GM12891 (cell line): ENCODE measurements around the gene OR4D11. TPM values are rescaled to one million over a fixed set of nuclear protein-coding genes. Genes with fewer than 3 reads are reported as not detected.

Source experiments
- DNase-seq: peaks from one replicate; pipeline ENCODE4 v3.0.0; 2011; ENCODE audit warnings: low spot score; ENCODE audit not compliant: insufficient read length
- FAIRE-seq: peaks from 2 replicates; lab custom pipeline; 2011; peaks lifted over from hg19 to GRCh38; lab: Jason Lieb, UNC
- PAX5 ChIP-seq: IDR thresholded peaks from 2 replicates; pipeline ENCODE4 v1.6.1; 2011; ENCODE audit warnings: low read length, moderate library complexity, mild to moderate bottlenecking; ENCODE audit not compliant: insufficient read depth, severe bottlenecking
- POLR2A ChIP-seq: IDR thresholded peaks from 2 replicates; pipeline ENCODE4 v1.6.1; 2011; ENCODE audit warnings: low read depth, low read length, control low read depth
- POLR2AphosphoS5 ChIP-seq: IDR thresholded peaks from 2 replicates; pipeline ENCODE4 v1.6.1; 2011; ENCODE audit warnings: low read depth, low read length, control low read depth
- POU2F2 ChIP-seq: IDR thresholded peaks from 2 replicates; pipeline ENCODE4 v1.6.1; 2011; ENCODE audit warnings: low read depth, mild to moderate bottlenecking, control low read depth, low read length, moderate library complexity
- SPI1 ChIP-seq: IDR thresholded peaks from 2 replicates; pipeline ENCODE4 v1.6.1; 2011; ENCODE audit warnings: low read depth, low read length, control low read depth
- TAF1 ChIP-seq: IDR thresholded peaks from 2 replicates; pipeline ENCODE4 v1.6.1; 2011; ENCODE audit warnings: low read depth, low read length, control low read depth
- polyA plus RNA-seq: library from polyadenylated mRNA; unstranded; fragments of >200 nt; gene quantifications from one replicate; pipeline ENCODE4 v1.2.1, GENCODE V29; 2012; ENCODE audit warnings: low read depth, missing spikeins, inconsistent platforms; ENCODE audit not compliant: missing spikeins

OR4D11 gene
- polyA plus RNA-seq: not detected

DNA sequence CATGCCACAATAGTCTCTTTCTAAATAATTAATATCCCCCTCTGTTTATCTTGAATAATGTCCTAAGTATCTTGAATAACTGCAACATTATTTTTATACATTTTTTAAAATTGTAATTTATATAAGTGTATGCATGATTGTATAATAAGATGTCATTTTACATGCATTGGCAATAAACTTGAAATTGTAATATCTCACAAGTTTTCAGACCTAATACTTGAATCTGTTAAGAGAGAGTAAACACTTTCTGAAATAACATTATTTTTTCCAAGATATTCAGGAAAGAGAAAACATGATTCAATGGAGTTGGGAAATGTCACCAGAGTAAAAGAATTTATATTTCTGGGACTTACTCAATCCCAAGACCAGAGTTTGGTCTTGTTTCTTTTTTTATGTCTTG, at the start of gene OR4D11:
TSS of gene OR4D11 (plus strand) at position 301 of the 400 bp plus-strand sequence. CDS start at position 301, 0 bp downstream.
- TF ChIP-seq PAX5 (no peak), POU2F2 (no peak), SPI1 (no peak), POLR2AphosphoS5 (no peak), TAF1 (no peak), POLR2A (no peak)
- FAIRE-seq (no peak), DNase-seq (no peak)

DNA sequence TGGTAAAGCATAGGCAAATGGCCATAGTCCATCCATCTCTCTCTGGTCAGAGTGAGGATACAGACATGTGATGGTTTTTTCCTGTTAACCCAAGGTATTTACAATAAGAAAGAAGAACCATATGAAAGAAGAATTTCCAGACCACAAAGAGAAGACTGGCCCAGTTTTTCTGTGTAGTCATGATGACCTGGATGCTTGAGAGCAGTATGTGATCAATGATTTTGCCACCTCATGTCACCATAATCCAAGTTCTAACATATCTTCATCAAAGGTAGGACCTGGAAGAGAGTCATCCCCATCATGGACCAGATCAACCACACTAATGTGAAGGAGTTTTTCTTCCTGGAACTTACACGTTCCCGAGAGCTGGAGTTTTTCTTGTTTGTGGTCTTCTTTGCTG, 46.7 kb upstream of the OR4D11 start, which contains the start of gene OR4D6:
TSS of gene OR4D6 (plus strand) at position 301 of the 400 bp plus-strand sequence. CDS start at position 301, 0 bp downstream.
- FAIRE-seq: no peak
- DNase-seq: no peak
- no peak for TF ChIP-seq POLR2AphosphoS5

DNA sequence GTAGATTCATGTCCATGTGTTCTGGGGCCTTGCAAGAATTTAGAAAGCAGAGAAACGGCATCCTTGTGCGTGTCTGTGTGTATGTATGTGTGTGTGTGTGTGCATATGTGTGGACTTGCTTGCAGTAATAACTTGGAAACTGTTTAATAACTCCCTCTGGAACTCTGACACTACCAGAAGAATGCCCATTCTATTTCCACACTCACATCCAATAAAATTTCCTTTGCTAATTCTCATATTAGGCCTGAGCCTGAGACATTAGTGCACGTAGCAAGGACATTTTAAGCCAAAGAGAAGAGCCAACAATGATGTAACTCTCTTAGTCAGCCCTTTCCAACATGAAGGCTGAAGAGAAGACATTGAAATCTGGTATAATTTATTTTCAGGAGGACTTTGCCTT, 43.5 kb upstream of the OR4D11 start:
- TF ChIP-seq TAF1 (no peak), POU2F2 (no peak)
- DNase-seq (no peak), FAIRE-seq (no peak)

DNA sequence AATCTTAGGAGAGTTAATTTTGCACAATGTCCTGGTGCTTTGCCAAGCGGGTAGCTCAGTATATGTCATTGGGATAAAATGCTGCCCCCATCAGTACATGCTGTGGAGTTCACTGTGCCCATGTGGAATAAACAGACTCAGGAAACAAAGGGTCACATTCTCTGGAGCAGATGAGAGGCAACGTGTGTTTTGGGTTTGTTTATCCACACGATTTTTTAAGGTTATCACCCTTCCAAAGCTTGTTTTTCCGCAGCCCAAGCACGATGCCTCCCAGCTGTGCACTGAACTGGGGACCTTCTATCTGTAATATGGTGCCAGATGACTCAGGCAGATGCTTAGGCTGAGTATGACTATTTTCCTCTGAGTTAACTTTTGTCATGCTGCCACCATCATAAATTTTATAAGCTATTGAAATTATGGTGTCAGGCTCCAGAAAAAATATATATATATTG, 40.2 kb upstream of the OR4D11 start:
- DNase-seq: no peak

DNA sequence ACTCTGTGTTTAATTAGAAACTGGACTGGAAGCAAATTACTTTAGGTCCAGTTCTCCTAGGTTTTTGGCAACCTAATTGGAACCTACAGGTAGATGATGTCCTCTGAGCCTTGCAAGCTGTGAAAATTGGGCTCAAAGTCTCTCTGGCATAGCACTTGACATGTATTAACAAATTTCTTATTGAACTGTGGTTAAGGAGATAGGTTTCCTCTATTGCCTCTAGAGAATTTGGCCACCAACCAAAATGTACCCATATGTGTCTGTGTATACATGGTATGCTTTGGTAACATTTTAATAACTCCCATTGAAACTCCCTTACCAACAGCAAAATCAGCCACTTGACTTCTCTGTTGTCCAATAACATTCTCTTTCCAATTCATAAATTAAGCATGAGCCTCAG, 30.4 kb upstream of the OR4D11 start, which contains the start of gene OR4D10:
TSS of gene OR4D10 (plus strand) at position 301 of the 400 bp plus-strand sequence. CDS start 4,115 bp downstream, outside the sequence.
- FAIRE-seq (no peak), DNase-seq (no peak)
- TF ChIP-seq TAF1: no peak
- no peak for TF ChIP-seq POLR2AphosphoS5
- TF ChIP-seq POU2F2: no peak
- no peak for TF ChIP-seq POLR2A
- TF ChIP-seq SPI1: no peak
- no peak for TF ChIP-seq PAX5

More for the DNA sequence above, 40.2 kb upstream of the OR4D11 start:
- FAIRE-seq: no peak
- no peak for TF ChIP-seq POU2F2
- no peak for TF ChIP-seq TAF1
- no peak for TF ChIP-seq SPI1
- TF ChIP-seq PAX5: no peak
- TF ChIP-seq POLR2AphosphoS5: no peak
- TF ChIP-seq POLR2A: no peak

DNA sequence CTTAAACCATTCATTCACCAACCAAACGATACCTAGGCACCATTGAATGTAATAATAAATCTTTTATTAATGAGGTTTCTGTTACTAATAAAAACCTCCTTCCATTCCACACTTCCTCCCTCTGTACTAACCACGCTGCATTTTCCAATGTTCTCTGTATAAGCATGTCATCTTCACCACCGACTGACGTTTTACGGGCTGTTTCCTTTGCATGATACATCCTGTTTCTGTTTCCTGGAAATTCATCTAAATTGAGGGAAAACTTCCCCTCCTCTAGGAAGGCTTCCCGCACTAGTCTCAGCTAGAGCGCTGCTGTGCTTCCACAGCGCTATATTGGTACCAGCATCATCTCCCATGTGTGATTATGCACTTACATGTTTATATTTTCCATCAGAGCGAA, 28.2 kb upstream of the OR4D11 start:
- TF ChIP-seq POU2F2 (no peak), SPI1 (no peak), PAX5 (no peak), POLR2A (no peak), TAF1 (no peak), POLR2AphosphoS5 (no peak)
- FAIRE-seq (no peak), DNase-seq (no peak)

DNA sequence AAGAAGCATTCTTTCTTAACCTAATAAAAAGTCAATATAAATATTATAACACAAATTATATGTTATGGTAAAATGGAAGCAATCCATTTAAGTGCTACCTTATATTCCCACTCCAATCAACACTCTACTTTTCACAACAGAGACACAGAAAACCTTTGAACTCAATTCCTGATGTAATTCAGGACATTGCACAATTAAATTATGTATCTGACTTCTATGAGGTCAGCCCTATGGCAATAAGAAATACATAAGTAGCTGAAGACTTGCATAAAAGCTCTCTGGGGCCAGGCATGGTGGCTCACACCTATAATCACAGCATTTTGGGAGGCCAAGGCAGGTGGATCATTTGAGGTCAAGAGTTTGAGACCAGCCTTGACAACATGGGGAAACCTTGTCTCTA, 23.5 kb upstream of the OR4D11 start:
- TF ChIP-seq POLR2A (no peak), POU2F2 (no peak), SPI1 (no peak), TAF1 (no peak), POLR2AphosphoS5 (no peak), PAX5 (no peak)
- DNase-seq (no peak), FAIRE-seq (no peak)

DNA sequence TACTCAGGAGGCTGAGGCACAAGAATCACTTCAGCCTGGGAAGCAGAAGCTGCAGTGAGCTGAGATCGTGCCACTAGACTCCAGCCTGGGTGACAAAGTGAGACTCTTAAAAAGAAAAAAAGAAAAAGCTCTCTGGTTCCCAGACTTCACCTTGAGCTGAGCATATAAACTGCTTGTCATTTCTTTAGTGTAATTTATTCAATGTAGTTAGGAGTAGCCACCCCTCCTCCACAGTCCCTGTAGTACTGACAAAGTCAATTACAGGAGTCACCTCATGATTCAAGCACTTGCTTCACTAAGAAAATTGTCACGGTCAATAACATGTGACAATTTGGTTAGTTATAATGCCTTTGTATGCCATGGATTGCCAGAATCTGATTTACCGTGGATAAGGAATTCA, 23.0 kb upstream of the OR4D11 start:
- DNase-seq (no peak), FAIRE-seq (no peak)
- TF ChIP-seq TAF1: no peak
- TF ChIP-seq PAX5: no peak
- TF ChIP-seq SPI1: no peak
- TF ChIP-seq POU2F2: no peak

DNA sequence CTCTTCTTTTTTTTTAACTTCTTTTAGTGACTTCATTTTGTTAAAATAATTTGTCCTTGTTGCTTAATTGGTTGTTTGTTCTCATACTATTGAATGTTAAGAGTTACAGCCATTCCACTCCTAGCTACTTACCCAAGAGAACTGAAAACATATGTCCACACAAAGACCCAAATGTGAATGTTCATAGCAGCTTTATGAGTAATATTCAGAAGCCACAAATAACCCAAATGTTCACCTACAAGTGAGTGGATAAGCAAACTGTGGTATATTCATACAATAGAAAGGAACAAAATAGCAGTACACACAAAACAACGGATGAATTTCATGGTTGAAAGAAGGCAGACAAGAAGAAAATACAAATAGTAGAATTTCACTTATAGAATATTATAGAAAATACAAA, 1.4 kb upstream of the OR4D11 start:
- no peak for TF ChIP-seq TAF1
- TF ChIP-seq SPI1: 0 out of 2 replicates have a peak, but pooled peaks have one; percentile 9
- FAIRE-seq (peak; percentile 55), DNase-seq (no peak)

DNA sequence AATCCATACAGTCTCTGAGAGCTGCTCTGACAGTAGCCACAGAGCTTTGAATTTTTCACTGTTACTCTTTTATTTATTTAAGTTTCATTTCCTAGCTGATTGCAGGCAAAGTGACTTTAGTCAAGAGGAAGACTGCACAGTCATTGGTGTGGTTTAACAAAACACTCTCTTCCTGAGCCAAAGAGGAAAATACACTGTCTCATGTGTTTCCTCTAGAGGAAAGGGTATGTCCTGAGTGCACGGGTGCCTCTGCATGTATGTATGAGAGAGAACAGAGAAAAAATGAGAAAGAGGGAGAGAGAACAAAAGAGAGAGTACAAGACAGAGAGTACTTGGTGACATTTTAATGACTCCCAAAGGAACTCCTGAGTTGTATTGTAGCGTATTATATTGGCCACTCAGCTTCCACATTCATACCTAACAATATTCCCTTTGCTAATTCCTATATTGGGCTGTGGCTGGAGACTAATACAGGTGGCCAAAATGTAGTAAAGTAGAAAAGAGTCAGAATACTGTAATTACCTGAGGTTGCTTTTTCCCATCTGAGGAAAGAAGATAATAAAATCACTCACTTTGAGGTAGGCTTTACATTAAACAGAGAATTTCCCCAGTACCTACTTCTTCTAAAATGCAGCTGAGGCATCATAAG, 7.7 kb downstream of the OR4D11 start, which contains the start of gene OR4D9:
TSS of gene OR4D9 (plus strand) at position 599 of the 649 bp plus-strand sequence. CDS start 3,374 bp downstream, outside the sequence.
- TF ChIP-seq POLR2AphosphoS5: no peak
- no peak for TF ChIP-seq SPI1
- no peak for TF ChIP-seq PAX5
- TF ChIP-seq POLR2A: no peak
- TF ChIP-seq TAF1: no peak
- no peak for TF ChIP-seq POU2F2
- FAIRE-seq: no peak
- no peak for DNase-seq
